Lung (tissue), 12 donors: ENCODE data around the gene H2AZ2. TPM values are rescaled to one million over a fixed set of nuclear protein-coding genes. Genes with fewer than 3 reads are reported as not detected.

Experiments used
- ATAC-seq: fragments of 200-7000 bp; cut with Tn5 transposase; one replicate; pipeline ENCODE4 v1.9.1; 2020; ENCODE audit warnings: moderate number of reproducible peaks; ENCODE audit not compliant: insufficient read depth, low FRiP score
- DNase-seq, 3 donors: peaks; one replicate each; pipeline ENCODE4 v3.0.0-alpha.2; 2013 to 2017
- H3K27ac ChIP-seq, 2 donors: one replicate each; pipeline ENCODE4 v1.5.1; 2013; ENCODE audit warnings: mild to moderate bottlenecking in 2 of 2, moderate library complexity in 2 of 2, control low read depth in 1 of 2, inconsistent platforms in 1 of 2, low read depth in 1 of 2, low read length in 1 of 2
- H3K27me3 ChIP-seq, 3 donors: one replicate each; pipeline ENCODE4 v1.5.1; 2013; ENCODE audit warnings: low read length in 2 of 3; ENCODE audit not compliant: control insufficient read depth in 3 of 3, insufficient read depth in 3 of 3
- H3K36me3 ChIP-seq, 4 donors: one replicate each; pipeline ENCODE4 v1.5.1; 2013; ENCODE audit warnings: low read length in 4 of 4, mild to moderate bottlenecking in 1 of 4, moderate library complexity in 1 of 4; ENCODE audit not compliant: control insufficient read depth in 4 of 4, insufficient read depth in 4 of 4
- H3K4me1 ChIP-seq, 5 donors: one replicate each; pipeline ENCODE4 v1.5.1; 2013; ENCODE audit warnings: low read length in 5 of 5, mild to moderate bottlenecking in 2 of 5, moderate library complexity in 1 of 5; ENCODE audit not compliant: control insufficient read depth in 5 of 5, insufficient read depth in 5 of 5
- H3K4me3 ChIP-seq: one replicate; pipeline ENCODE4 v1.5.1; 2013; ENCODE audit warnings: mild to moderate bottlenecking, control low read depth, moderate library complexity
- H3K9ac ChIP-seq, 2 donors: one replicate each; pipeline ENCODE4 v1.5.1; 2013; ENCODE audit warnings: low read length in 2 of 2, control low read depth in 1 of 2; ENCODE audit not compliant: insufficient read depth in 1 of 2
- H3K9me3 ChIP-seq, 4 donors: one replicate each; pipeline ENCODE4 v1.5.1; 2013; ENCODE audit warnings: low read length in 3 of 4, mild to moderate bottlenecking in 1 of 4, moderate library complexity in 1 of 4; ENCODE audit not compliant: control insufficient read depth in 4 of 4, insufficient read depth in 3 of 4
- WGBS, 2 donors: extraction: QIAGEN DNeasy Blood & Tissue Kit; methylation state at CpG; one replicate each; pipeline ENCODE4 v1.1.7; 2013; 5-methylcytosine and 5-hydroxymethylcytosine counted together
- polyA plus RNA-seq, 2 donors: library from polyadenylated mRNA; stranded (reverse); fragments of 200-250 nt; gene quantifications; one replicate each; pipeline ENCODE4 v1.2.1, GENCODE V29; 2013
- total RNA-seq, 2 donors: library from RNA; depleted of rRNA in 1 of 2; stranded (reverse); fragments of >200 nt in 1 of 2; gene quantifications; one replicate each; pipeline ENCODE4 v1.2.1, GENCODE V29; 2014 to 2021
- TF ChIP-seq, protein P1 (sequence below): IDR thresholded peaks from 2 replicates; pipeline ENCODE4 v1.5.1; 2012; ENCODE audit warnings: mild to moderate bottlenecking; ENCODE audit errors: control extremely low read depth, extremely low read depth
- donor health status: control.
- donor health status: control.
- donor health status: Bipolar disorder and iron deficiency.
- donor health status: healthy.
- donor health status: DM: yes; HTN: yes; CAD: no.

H2AZ2 gene
- total and polyA plus RNA-seq, 4 donors, result 81.0 to 202 (median 111) TPM

DNA sequence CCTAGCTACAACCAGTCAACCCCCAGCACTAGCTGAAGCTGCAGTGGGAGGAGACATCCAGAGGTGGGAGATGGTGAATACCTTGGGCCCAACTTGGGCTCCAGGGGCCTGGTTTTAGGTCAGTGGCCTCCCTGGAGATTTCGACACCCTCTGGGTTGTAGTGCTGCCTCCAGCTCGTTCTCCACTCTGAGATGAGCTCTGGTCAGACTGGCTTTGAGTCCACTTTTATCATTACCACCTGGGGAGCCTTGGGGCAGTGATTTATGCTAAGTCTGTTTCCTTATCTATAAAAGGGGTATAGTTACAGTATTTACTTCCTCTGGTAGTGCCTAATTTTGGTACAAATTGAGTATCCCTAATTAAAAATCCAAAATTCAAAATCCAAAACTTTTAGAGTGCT lies 28.6 kb downstream of the H2AZ2 start:
- Histone ChIP-seq H3K27ac (no peak overlapping the region), H3K4me1 (peaks cover 0 to 2% (median 0%) of the 10 kb centered on the region in 5 donors), H3K27me3 (no peaks in the 10 kb centered on the region), H3K9ac (no peak overlapping the region), H3K4me3 (no peak overlapping the region), H3K9me3 (no peaks in the 10 kb centered on the region), H3K36me3 (no peaks in the 10 kb centered on the region)
- TF ChIP-seq, protein P1, sequence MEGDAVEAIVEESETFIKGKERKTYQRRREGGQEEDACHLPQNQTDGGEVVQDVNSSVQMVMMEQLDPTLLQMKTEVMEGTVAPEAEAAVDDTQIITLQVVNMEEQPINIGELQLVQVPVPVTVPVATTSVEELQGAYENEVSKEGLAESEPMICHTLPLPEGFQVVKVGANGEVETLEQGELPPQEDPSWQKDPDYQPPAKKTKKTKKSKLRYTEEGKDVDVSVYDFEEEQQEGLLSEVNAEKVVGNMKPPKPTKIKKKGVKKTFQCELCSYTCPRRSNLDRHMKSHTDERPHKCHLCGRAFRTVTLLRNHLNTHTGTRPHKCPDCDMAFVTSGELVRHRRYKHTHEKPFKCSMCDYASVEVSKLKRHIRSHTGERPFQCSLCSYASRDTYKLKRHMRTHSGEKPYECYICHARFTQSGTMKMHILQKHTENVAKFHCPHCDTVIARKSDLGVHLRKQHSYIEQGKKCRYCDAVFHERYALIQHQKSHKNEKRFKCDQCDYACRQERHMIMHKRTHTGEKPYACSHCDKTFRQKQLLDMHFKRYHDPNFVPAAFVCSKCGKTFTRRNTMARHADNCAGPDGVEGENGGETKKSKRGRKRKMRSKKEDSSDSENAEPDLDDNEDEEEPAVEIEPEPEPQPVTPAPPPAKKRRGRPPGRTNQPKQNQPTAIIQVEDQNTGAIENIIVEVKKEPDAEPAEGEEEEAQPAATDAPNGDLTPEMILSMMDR, result no peak
- 72 to 74% methylated on average over 2 of the region's 2 CpGs for WGBS, 2 donors
- DNase-seq (no peak), ATAC-seq (no peak)

DNA sequence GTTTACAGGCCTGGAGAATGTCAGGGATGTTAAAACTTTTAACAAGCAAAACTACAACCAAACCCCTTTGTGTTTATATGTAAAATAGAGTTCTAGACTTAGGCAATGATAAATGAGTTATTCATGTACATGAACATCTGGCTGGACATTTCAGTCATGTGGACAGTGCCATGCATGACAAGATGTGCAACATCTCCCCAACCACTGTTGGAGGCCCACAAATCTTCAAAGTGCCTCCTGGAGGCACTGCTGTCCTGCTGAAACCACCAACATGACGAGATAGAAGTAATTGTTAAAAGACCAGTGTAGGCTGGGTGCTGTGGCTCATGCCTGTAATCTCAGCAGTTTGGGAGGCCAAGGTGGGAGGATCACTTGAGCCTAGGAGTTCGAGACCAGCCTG lies 33.0 kb downstream of the H2AZ2 start:
- Histone ChIP-seq H3K9me3 (no peaks in the 10 kb centered on the region), H3K36me3 (no peaks in the 10 kb centered on the region), H3K27me3 (no peaks in the 10 kb centered on the region), H3K9ac (no peak overlapping the region), H3K4me1 (no peaks in the 10 kb centered on the region), H3K4me3 (no peak overlapping the region), H3K27ac (no peak overlapping the region)
- no peak for DNase-seq
- ATAC-seq, result no peak
- 86 to 93% methylated on average over 2 of the region's 2 CpGs for WGBS, 2 donors
- TF ChIP-seq, protein P1, result no peak

DNA sequence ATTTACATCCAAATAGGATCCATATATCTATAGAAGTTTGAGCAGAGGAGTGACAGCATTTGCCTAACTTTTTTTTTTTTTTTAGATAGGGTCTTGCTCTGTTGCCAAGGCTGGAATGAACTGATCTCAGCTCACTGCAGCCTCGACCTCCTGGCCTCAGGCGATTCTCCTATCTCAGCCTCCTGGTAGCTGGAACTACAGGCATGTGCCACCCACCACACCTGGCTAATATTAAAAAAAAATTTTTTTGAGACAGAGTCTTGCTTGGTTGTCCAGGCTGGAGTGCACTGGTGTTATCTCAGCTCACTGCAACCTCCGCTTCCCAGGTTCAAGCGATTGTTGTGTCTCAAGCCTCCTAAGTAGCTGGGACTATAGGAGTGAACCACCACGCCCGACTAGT lies 36.3 kb downstream of the H2AZ2 start:
- ATAC-seq, result no peak
- H3K9ac ChIP-seq, result no peak overlapping the region
- 95 to 96% methylated on average over 6 of the region's 6 CpGs for WGBS, 2 donors

DNA sequence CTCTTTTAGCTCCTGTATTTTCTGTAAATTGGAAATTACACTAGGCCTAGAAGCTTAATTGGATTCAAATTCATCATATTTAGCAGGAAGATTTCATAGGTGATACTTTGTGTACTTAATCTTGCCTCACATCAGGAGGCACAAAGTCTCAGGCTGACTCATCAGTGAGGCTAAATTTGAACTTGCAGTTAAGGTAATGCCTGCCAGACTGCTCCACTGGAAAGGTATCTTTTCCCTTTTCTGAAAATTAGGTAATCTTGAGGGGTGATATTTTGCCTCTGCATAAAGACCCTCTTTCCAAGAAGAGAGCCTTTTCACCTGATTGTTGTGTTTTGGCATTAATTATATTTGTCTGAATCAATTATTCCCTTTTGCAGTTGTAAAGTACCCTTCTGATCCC lies 36.8 kb downstream of the H2AZ2 start:
- Histone ChIP-seq H3K9ac (no peak overlapping the region), H3K36me3 (no peaks in the 10 kb centered on the region), H3K9me3 (no peaks in the 10 kb centered on the region), H3K27me3 (no peaks in the 10 kb centered on the region), H3K4me3 (no peak overlapping the region), H3K4me1 (no peaks in the 10 kb centered on the region), H3K27ac (no peak overlapping the region)
- TF ChIP-seq, protein P1, result no peak
- DNase-seq, result no peak
- no peak for ATAC-seq

More for the DNA sequence above, 36.3 kb downstream of the H2AZ2 start:
- no peak overlapping the region for H3K27ac ChIP-seq
- H3K4me1 ChIP-seq, result no peaks in the 10 kb centered on the region
- no peak for DNase-seq
- TF ChIP-seq, protein P1, result no peak
- no peaks in the 10 kb centered on the region for H3K36me3 ChIP-seq
- no peak overlapping the region for H3K4me3 ChIP-seq
- H3K9me3 ChIP-seq, result no peaks in the 10 kb centered on the region
- H3K27me3 ChIP-seq, result no peaks in the 10 kb centered on the region
